ENCODE measurements around the gene RUFY4.

GRCh38 chr2:218077464-218078216 lies 8.6 kb downstream of the RUFY4 start:
- TF ChIP-seq, protein P1, sequence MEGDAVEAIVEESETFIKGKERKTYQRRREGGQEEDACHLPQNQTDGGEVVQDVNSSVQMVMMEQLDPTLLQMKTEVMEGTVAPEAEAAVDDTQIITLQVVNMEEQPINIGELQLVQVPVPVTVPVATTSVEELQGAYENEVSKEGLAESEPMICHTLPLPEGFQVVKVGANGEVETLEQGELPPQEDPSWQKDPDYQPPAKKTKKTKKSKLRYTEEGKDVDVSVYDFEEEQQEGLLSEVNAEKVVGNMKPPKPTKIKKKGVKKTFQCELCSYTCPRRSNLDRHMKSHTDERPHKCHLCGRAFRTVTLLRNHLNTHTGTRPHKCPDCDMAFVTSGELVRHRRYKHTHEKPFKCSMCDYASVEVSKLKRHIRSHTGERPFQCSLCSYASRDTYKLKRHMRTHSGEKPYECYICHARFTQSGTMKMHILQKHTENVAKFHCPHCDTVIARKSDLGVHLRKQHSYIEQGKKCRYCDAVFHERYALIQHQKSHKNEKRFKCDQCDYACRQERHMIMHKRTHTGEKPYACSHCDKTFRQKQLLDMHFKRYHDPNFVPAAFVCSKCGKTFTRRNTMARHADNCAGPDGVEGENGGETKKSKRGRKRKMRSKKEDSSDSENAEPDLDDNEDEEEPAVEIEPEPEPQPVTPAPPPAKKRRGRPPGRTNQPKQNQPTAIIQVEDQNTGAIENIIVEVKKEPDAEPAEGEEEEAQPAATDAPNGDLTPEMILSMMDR (IDR thresholded peaks at IDR 0.05) = no peak
- no peak for TF ChIP-seq POLR2A (IDR thresholded peaks at IDR 0.05)

All from body of pancreas (tissue), 4 donors.